Lower leg skin (tissue), 3 donors: ENCODE data around the gene AUH.

Experiments used
- POLR2A ChIP-seq, 2 donors: fragments of 450-650 bp; IDR thresholded peaks; one replicate each; pipeline ENCODE4 v1.6.1; 2016 to 2017; ENCODE audit warnings: antibody characterized with exemption in 2 of 2, mild to moderate bottlenecking in 1 of 2, moderate library complexity in 1 of 2
- TF ChIP-seq, protein P1 (sequence below), 3 donors: fragments of 450-650 bp; IDR thresholded peaks; one replicate each; pipeline ENCODE4 v1.5.1; 2016; ENCODE audit warnings: antibody characterized with exemption in 3 of 3, mild to moderate bottlenecking in 3 of 3, moderate library complexity in 2 of 3

- TF ChIP-seq, protein P1, sequence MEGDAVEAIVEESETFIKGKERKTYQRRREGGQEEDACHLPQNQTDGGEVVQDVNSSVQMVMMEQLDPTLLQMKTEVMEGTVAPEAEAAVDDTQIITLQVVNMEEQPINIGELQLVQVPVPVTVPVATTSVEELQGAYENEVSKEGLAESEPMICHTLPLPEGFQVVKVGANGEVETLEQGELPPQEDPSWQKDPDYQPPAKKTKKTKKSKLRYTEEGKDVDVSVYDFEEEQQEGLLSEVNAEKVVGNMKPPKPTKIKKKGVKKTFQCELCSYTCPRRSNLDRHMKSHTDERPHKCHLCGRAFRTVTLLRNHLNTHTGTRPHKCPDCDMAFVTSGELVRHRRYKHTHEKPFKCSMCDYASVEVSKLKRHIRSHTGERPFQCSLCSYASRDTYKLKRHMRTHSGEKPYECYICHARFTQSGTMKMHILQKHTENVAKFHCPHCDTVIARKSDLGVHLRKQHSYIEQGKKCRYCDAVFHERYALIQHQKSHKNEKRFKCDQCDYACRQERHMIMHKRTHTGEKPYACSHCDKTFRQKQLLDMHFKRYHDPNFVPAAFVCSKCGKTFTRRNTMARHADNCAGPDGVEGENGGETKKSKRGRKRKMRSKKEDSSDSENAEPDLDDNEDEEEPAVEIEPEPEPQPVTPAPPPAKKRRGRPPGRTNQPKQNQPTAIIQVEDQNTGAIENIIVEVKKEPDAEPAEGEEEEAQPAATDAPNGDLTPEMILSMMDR (IDR thresholded peaks at IDR 0.05): no peak
- no peak for TF ChIP-seq POLR2A (IDR thresholded peaks at IDR 0.05)
Measured at GRCh38 chr9:91178281-91179236, 183.2 kb downstream of the AUH start.
